AG04449 (cell line): ENCODE results near the gene PAQR7.

ENCODE experiments used
- CTCF ChIA-PET: fragments of 350-600 bp; formaldehyde crosslinking; extraction: SDS; loops from one replicate; lab custom pipeline; 2021; ENCODE audit warnings: antibody characterized with exemption; lab: Yijun Ruan, JAX
- POLR2A ChIA-PET: fragments of 400-600, 350-600 bp; formaldehyde crosslinking; extraction: SDS; loops from one replicate; lab custom pipeline; 2020; ENCODE audit warnings: antibody characterized with exemption, inconsistent platforms; lab: Yijun Ruan, JAX
- DNase-seq: peaks from one replicate; pipeline ENCODE4 v3.0.0-alpha.2; 2010; ENCODE audit warnings: low read depth, low spot score
- H3K4me3 ChIP-seq: 2 replicates; pipeline ENCODE4 v1.5.1; 2011; ENCODE audit warnings: low read depth, mild to moderate bottlenecking, control low read depth, low read length
- TF ChIP-seq, protein P1 (sequence below): IDR thresholded peaks from one replicate; pipeline ENCODE4 v1.5.1; 2011; ENCODE audit warnings: mild to moderate bottlenecking, moderate library complexity, low read length, control low read depth, inconsistent platforms; ENCODE audit not compliant: insufficient read depth; ENCODE audit errors: missing control alignments

PAQR7 gene

DNA sequence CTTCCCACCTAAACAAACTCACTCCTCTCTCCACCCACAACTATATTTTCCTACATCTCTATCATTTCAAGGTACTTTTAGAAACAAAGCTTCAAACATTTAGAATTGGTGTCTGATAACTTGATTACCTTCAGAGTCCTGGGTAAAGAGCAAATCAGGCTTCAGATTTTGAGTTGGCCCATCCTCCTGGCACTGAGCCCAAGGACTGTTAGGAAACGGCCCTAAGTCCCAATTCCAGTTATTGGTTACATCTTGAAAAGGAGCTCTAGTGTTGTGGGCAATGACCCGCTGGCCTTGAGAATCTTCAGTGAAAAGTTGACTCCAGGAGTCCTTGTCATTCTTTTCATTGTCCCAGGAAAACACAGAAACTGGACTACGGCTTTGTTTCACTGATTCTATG lies 40.6 kb downstream of the PAQR7 start:
- TF ChIP-seq, protein P1, sequence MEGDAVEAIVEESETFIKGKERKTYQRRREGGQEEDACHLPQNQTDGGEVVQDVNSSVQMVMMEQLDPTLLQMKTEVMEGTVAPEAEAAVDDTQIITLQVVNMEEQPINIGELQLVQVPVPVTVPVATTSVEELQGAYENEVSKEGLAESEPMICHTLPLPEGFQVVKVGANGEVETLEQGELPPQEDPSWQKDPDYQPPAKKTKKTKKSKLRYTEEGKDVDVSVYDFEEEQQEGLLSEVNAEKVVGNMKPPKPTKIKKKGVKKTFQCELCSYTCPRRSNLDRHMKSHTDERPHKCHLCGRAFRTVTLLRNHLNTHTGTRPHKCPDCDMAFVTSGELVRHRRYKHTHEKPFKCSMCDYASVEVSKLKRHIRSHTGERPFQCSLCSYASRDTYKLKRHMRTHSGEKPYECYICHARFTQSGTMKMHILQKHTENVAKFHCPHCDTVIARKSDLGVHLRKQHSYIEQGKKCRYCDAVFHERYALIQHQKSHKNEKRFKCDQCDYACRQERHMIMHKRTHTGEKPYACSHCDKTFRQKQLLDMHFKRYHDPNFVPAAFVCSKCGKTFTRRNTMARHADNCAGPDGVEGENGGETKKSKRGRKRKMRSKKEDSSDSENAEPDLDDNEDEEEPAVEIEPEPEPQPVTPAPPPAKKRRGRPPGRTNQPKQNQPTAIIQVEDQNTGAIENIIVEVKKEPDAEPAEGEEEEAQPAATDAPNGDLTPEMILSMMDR, result no peak
- H3K4me3 ChIP-seq, result no peak overlapping the region
- CTCF ChIA-PET, result interaction anchor here (1.1 to 1.3 kb wide), 2 partner anchors 61 to 170 kb away, joined by 3 read pairs; no protein-coding TSS in a partner anchor
- POLR2A ChIA-PET, result no interaction called here
- DNase-seq, result no peak

DNA sequence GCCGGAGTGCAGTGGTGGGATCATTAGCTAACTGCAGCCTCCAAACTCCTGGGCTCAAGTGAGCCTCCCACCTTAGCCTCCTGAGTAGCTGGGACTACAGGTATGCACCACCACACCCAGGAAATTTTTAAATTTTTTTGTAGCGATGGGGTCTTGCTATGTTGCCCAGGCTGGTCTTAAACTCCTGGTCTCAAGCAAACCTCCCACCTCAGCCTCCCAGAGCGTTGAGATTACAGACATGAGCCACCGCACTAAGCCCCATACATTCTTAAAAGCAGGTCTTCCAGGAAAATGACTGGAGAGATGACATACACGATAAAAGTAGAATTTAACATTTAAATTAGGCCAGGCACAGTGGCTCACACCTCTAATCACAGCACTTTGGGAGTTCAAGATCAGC lies 42.4 kb downstream of the PAQR7 start:
- no peak for DNase-seq
- POLR2A ChIA-PET, result no interaction called here
- H3K4me3 ChIP-seq, result no peak overlapping the region
- TF ChIP-seq, protein P1, result no peak
- CTCF ChIA-PET, result interaction anchor here (1.3 to 2.7 kb wide), 2 partner anchors 11 kb away, joined by 3 to 17 read pairs; no protein-coding TSS in a partner anchor

DNA sequence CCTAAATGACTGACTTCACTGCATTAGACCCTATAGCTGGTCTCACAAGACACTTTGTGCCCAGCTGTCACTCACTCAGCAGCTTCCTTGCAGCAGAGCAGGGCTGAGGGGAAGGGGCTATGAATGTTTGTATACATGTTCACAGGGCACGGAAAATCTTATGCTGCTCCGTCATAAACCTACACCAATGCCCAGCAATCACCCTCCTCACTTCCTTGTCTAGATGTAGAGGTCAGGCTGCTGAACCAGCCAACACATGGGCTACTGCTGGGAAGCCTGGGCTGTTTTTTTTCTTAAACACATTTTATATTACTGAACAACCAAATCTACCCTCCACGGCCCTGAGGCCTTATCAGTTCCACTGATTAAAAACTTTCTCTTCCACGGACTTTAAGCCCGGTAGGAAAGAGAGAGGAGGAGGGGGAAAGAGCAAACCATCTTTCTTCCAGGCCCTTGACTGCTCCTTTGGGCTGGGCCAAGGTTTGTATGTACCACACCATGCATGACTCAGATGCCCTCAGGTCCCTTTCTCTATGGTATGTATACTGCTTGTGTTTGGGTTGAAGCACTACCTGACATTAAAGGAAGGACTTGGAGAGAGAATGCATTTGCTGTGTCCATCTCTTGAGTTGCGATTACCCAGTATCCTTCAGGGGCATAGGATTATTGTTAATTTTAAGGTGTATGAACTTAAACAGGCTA lies 43.0 kb downstream of the PAQR7 start:
- TF ChIP-seq, protein P1, result no peak
- no peak overlapping the region for H3K4me3 ChIP-seq
- CTCF ChIA-PET, result interaction anchor here (2.7 kb wide), 1 partner anchor 11 kb away, joined by 17 read pairs; no protein-coding TSS in a partner anchor
- no peak for DNase-seq
- POLR2A ChIA-PET, result no interaction called here

DNA sequence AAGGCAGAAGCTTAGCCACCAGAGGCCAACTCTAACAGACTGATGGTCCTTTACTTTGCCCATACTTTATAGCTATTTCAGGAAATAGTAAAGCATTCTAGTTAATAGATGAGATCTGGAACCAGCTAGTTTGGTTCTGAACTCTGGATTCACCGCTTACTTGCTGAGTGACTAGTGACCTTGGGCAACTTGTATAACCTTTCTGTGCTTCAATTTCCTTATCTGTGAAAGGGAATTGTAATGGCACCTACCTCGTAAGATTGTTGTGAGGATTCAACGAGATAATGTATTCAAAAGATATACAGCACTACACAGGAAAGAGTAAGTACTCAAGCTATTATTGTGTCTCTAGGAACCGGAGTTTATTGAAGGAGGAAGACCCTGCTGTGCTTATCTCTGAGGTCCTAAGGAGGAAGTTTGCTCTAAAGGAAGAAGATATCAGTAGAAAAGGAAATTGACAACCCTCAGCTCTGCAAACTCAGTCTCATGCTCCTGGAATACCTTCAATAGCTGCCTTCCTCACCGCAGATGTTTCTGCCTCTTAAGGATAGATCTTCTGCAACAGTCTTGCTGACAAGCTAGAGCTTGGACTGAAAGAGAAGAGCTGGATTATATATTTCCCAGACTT lies 43.8 kb downstream of the PAQR7 start:
- ChIA-PET CTCF (interaction anchor here (2.7 kb wide), 1 partner anchor 10 kb away, joined by 17 read pairs; no protein-coding TSS in a partner anchor), POLR2A (no interaction called here)

DNA sequence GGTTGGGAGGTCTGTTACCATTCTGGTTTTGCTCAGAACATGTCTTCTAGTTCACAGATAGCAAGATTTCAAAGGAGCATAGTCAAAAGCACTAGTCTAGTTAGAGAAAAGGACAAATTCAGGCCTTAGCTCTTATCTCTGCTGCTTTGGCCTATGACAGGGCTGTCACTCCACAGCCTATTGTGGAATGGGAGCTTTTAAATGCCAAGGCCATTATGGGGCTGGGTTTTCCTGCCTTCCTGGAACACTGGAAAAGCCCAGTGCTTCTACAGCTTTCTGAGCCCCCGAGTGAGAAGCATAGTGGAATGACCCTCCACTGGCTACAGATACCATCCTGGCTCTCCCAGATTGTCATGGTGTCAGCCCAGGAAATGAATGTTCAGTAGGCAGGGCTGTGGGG lies 46.5 kb downstream of the PAQR7 start:
- no peak overlapping the region for H3K4me3 ChIP-seq
- POLR2A ChIA-PET, result no interaction called here
- DNase-seq, result no peak
- TF ChIP-seq, protein P1, result no peak
- CTCF ChIA-PET, result interaction anchor here (0.7 to 1.2 kb wide), 2 partner anchors 8 to 18 kb away, joined by 3 read pairs; no protein-coding TSS in a partner anchor

More for the DNA sequence above, 43.8 kb downstream of the PAQR7 start:
- H3K4me3 ChIP-seq, result no peak overlapping the region
- TF ChIP-seq, protein P1, result no peak
- DNase-seq, result no peak

DNA sequence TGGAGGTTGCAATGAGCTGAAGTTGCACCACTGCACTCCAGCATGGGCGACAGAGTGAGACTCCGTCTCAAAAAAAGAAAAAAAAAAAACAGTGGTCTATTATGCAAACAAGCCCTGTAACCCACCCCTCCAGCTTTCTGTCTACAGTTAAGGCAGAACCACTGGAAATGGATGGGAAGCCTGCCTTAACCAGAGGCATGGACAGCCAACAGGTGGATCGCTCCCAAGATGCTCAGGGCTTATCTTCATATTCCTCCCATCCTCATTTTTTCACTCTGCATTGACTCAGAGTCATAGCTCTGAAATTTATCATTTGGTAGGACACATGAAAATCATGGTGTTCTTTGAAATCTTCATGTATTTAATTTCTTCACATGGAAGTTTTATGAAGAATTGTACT lies 47.0 kb downstream of the PAQR7 start:
- CTCF ChIA-PET, result interaction anchor here (0.7 to 1.2 kb wide), 2 partner anchors 9 to 18 kb away, joined by 3 read pairs; no protein-coding TSS in a partner anchor

More for the DNA sequence above, 47.0 kb downstream of the PAQR7 start:
- DNase-seq, result no peak
- POLR2A ChIA-PET, result no interaction called here
- no peak overlapping the region for H3K4me3 ChIP-seq
- TF ChIP-seq, protein P1, result no peak
